DOHH2 (cell line): ENCODE data around the gene CHN2.

Source experiments
- EZH2phosphoT487 ChIP-seq: fragments of 200-600 bp; sonication (generic); IDR thresholded peaks from 2 replicates; pipeline ENCODE4 v1.6.1; 2017; ENCODE audit warnings: borderline replicate concordance, mild to moderate bottlenecking, antibody characterized with exemption, low read length, moderate library complexity, mixed read lengths
- TF ChIP-seq, protein P1 (sequence below): fragments of 200-600 bp; sonication (generic); IDR thresholded peaks from one replicate; pipeline ENCODE4 v1.5.1; 2014; ENCODE audit warnings: antibody characterized with exemption, mild to moderate bottlenecking, low read depth, low read length; ENCODE audit not compliant: poor library complexity, severe bottlenecking

DNA sequence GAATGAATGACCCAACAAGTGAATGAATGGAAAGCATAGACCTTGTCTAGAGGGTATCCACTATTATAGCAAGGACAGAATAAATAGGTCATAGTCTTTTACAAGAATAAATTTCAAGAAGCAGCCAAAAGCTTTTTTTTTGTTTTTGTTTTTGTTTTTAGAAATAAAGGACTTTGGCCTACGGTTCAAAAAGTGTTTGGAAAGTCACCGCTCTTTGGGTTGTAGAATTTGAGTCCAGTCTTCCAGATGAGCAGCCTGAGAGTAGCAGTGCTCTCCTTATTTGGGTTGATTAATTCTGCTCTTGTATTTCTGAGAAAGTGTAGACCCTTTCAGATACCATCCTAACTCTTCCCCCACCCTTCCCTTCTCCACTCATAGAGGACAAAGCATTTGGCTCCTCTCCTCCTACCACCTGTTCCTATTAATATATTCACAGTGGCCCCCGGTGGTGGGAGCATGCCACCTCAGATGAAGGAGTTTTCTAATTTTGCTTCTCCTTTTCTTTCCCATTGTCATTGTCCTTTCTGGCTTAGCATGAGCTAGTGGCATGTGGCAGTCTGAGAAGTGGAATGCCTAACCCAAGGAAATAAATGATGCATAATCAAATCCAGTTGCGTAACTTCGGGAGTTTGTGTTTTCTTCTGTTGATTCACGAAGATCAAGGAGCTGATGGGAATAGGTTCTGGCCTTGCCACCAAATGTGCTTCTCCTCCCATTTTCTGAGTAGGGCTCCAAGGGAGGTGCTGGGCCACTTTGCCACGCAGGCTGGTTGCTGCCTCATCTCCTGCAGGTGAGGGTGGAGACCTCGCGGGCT lies 114.7 kb downstream of the CHN2 start:
- TF ChIP-seq EZH2phosphoT487, result no peak
- TF ChIP-seq, protein P1, sequence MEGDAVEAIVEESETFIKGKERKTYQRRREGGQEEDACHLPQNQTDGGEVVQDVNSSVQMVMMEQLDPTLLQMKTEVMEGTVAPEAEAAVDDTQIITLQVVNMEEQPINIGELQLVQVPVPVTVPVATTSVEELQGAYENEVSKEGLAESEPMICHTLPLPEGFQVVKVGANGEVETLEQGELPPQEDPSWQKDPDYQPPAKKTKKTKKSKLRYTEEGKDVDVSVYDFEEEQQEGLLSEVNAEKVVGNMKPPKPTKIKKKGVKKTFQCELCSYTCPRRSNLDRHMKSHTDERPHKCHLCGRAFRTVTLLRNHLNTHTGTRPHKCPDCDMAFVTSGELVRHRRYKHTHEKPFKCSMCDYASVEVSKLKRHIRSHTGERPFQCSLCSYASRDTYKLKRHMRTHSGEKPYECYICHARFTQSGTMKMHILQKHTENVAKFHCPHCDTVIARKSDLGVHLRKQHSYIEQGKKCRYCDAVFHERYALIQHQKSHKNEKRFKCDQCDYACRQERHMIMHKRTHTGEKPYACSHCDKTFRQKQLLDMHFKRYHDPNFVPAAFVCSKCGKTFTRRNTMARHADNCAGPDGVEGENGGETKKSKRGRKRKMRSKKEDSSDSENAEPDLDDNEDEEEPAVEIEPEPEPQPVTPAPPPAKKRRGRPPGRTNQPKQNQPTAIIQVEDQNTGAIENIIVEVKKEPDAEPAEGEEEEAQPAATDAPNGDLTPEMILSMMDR, result no peak
